ENCODE measurements around the gene TAPT1. TPM values are rescaled to one million over a fixed set of nuclear protein-coding genes. Genes with fewer than 3 reads are reported as not detected.

The TAPT1 gene
- total RNA-seq, 1 experiment from 2014 or later, result 22.0 TPM

- Mint-ChIP-seq H3K27me3 (ENCODE audit: insufficient read depth, unreplicated experiment) (no peaks in the 10 kb centered on the region), H3K4me1 (ENCODE audit: insufficient read depth, unreplicated experiment) (no peaks in the 10 kb centered on the region), H3K4me3 (ENCODE audit: unreplicated experiment) (no peak overlapping the region), H3K27ac (ENCODE audit: low read depth, unreplicated experiment) (no peak overlapping the region), H3K36me3 (ENCODE audit: insufficient read depth, unreplicated experiment) (peaks cover 29% of the 10 kb centered on the region), H3K9me3 (ENCODE audit: unreplicated experiment) (no peaks in the 10 kb centered on the region)
- DNase-seq (ENCODE audit: unreplicated experiment), result no peak
- POLR2A ChIA-PET, result interaction anchor here (0.6 to 1.7 kb wide), 2 partner anchors 24 to 35 kb away, joined by 3 read pairs; no protein-coding TSS in a partner anchor
- no TSS peak for BruUV-seq (replicated peaks)
- no peak for TF ChIP-seq CTCF (IDR thresholded peaks at IDR 0.05; ENCODE audit: unreplicated experiment)
- CTCF ChIA-PET, result interaction anchor here (0.6 kb wide), 1 partner anchor 55 kb away, joined by 4 read pairs; no protein-coding TSS in a partner anchor
- intact Hi-C loops (cut with micrococcal nuclease), result no loop called here
These were observed 64.3 kb downstream of the TAPT1 start for GRCh38 chr4:16161851-16162408.

- intact Hi-C loops (cut with micrococcal nuclease), result no loop called here
- POLR2A ChIA-PET, result interaction anchor here (1.7 kb wide), 1 partner anchor 37 kb away, joined by 3 read pairs; no protein-coding TSS in a partner anchor
- TF ChIP-seq CTCF (IDR thresholded peaks at IDR 0.05; ENCODE audit: unreplicated experiment), result no peak
These were observed 65.8 kb downstream of the TAPT1 start for GRCh38 chr4:16160457-16160856.

GRCh38 chr4:16159286-16159685 lies 67.0 kb downstream of the TAPT1 start:
- intact Hi-C loops (cut with micrococcal nuclease), result no loop called here
- TF ChIP-seq CTCF (IDR thresholded peaks at IDR 0.05; ENCODE audit: unreplicated experiment), result no peak
- H3K4me3 Mint-ChIP-seq (ENCODE audit: unreplicated experiment), result no peak overlapping the region
- no peak for DNase-seq (ENCODE audit: unreplicated experiment)
- H3K27ac Mint-ChIP-seq (ENCODE audit: low read depth, unreplicated experiment), result no peak overlapping the region
- ChIA-PET POLR2A (no interaction called here), CTCF (no interaction called here)
- BruUV-seq (replicated peaks), result no TSS peak
- H3K36me3 Mint-ChIP-seq (ENCODE audit: insufficient read depth, unreplicated experiment), result peaks cover 15% of the 10 kb centered on the region
- no peaks in the 10 kb centered on the region for H3K27me3 Mint-ChIP-seq (ENCODE audit: insufficient read depth, unreplicated experiment)
- no peaks in the 10 kb centered on the region for H3K9me3 Mint-ChIP-seq (ENCODE audit: unreplicated experiment)
- H3K4me1 Mint-ChIP-seq (ENCODE audit: insufficient read depth, unreplicated experiment), result no peaks in the 10 kb centered on the region

More at GRCh38 chr4:16160457-16160856, 65.8 kb downstream of the TAPT1 start:
- CTCF ChIA-PET, result no interaction called here
- no peak for DNase-seq (ENCODE audit: unreplicated experiment)
- no peak overlapping the region for H3K27ac Mint-ChIP-seq (ENCODE audit: low read depth, unreplicated experiment)
- H3K27me3 Mint-ChIP-seq (ENCODE audit: insufficient read depth, unreplicated experiment), result no peaks in the 10 kb centered on the region
- H3K4me1 Mint-ChIP-seq (ENCODE audit: insufficient read depth, unreplicated experiment), result no peaks in the 10 kb centered on the region
- H3K36me3 Mint-ChIP-seq (ENCODE audit: insufficient read depth, unreplicated experiment), result peaks cover 15% of the 10 kb centered on the region
- H3K9me3 Mint-ChIP-seq (ENCODE audit: unreplicated experiment), result no peaks in the 10 kb centered on the region
- H3K4me3 Mint-ChIP-seq (ENCODE audit: unreplicated experiment), result no peak overlapping the region
- BruUV-seq (replicated peaks), result no TSS peak

GRCh38 chr4:16158504-16158852 lies 67.8 kb downstream of the TAPT1 start:
- CTCF ChIA-PET, result interaction anchor here (0.6 kb wide), 1 partner anchor 127 kb away, joined by 3 read pairs; no protein-coding TSS in a partner anchor
- no peak overlapping the region for H3K27ac Mint-ChIP-seq (ENCODE audit: low read depth, unreplicated experiment)
- no peak for TF ChIP-seq CTCF (IDR thresholded peaks at IDR 0.05; ENCODE audit: unreplicated experiment)
- H3K4me1 Mint-ChIP-seq (ENCODE audit: insufficient read depth, unreplicated experiment), result no peaks in the 10 kb centered on the region
- no peak for DNase-seq (ENCODE audit: unreplicated experiment)
- intact Hi-C loops (cut with micrococcal nuclease), result no loop called here
- no peak overlapping the region for H3K4me3 Mint-ChIP-seq (ENCODE audit: unreplicated experiment)
- POLR2A ChIA-PET, result interaction anchor here (0.9 kb wide), 1 partner anchor 10 kb away, joined by 3 read pairs; no protein-coding TSS in a partner anchor
- peaks cover 12% of the 10 kb centered on the region for H3K36me3 Mint-ChIP-seq (ENCODE audit: insufficient read depth, unreplicated experiment)
- no peaks in the 10 kb centered on the region for H3K27me3 Mint-ChIP-seq (ENCODE audit: insufficient read depth, unreplicated experiment)
- BruUV-seq (replicated peaks), result no TSS peak
- H3K9me3 Mint-ChIP-seq (ENCODE audit: unreplicated experiment), result no peaks in the 10 kb centered on the region
